C1 segment of cervical spinal cord (tissue), 14 donors: Measurements from ENCODE around the gene OMA1.
"Not testable (repeated sequence)": the region's sequence is repeated elsewhere in the genome, so short reads cannot be mapped to it uniquely, and the experiment has no call there.

Experiments used
- DNase-seq, 14 donors: peaks; one replicate each; lab custom pipeline; 2025; lab: John Stamatoyannopoulos, UW

Gene OMA1

GRCh38 chr1:58573705-58574591, 27.4 kb upstream of the OMA1 start:
- DNase-seq, result no peak

GRCh38 chr1:58573138-58573537, 26.6 kb upstream of the OMA1 start:
- no peak for DNase-seq

- DNase-seq, result no peak
These were observed 26.2 kb upstream of the OMA1 start for GRCh38 chr1:58572690-58573089.

DNA sequence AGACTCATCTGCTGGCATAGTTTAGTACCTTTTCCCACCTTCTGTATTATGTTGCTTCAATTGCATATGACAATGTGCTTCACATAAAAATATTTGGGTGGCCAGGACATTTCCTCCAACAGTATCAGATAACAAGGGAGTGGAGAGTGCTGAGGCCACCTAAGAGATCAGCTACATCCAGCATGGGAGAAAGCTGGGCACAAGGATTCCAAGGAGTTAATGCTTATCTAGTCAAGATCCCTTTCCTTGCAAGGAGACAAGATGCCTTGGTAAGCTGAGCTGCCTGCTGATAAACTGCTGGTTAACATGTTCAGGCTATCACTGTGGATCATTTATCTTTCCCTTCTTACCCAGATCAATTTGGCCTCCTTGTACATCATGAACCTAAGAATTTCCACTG, 25.1 kb upstream of the OMA1 start:
- no peak for DNase-seq

- peak in 3 of 14 donors; percentile 7 to 15 (median 15) for DNase-seq
These were observed 24.3 kb upstream of the OMA1 start for GRCh38 chr1:58570817-58571216.

DNA sequence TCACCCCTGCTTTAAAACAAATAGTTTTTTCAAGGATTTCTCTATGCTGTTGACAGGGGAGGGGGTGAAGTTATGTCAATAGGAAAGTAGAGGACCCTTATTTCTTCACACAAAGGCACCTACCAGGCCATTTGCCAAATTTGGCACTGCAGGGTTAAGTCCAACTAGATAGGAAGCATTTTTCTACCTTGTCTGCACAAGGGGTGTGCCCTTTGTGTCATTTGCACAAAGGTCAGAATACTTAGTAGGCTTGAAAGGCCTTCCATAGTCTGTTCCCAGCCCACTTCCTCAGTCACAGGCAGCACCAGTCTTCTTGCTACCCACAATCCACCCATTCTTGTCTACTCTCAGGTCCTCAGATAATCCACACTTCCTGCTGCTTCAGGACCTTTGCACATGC, 23.6 kb upstream of the OMA1 start:
- DNase-seq, result no peak

DNA sequence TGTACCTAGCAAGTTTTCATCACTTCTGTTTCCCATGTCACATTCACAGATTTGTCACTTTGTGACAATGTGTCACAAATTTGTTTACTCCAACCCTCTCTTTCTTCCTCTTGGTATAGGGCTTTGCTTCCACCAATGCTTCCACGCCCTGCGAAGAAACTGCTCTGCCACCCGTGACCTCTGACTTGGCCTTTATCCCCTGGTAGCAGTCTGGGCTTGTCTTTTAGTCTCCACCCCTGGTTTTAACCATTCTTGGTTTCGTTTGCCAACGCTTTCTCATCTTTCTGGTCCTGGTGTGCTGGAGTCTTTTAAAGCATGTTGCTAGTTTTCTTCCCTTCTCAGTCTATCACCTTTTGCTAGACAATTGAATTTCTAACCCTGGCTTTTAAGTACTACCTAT, 22.4 kb upstream of the OMA1 start:
- no peak for DNase-seq

GRCh38 chr1:58568271-58568860, 21.8 kb upstream of the OMA1 start:
- DNase-seq, result no peak

DNA sequence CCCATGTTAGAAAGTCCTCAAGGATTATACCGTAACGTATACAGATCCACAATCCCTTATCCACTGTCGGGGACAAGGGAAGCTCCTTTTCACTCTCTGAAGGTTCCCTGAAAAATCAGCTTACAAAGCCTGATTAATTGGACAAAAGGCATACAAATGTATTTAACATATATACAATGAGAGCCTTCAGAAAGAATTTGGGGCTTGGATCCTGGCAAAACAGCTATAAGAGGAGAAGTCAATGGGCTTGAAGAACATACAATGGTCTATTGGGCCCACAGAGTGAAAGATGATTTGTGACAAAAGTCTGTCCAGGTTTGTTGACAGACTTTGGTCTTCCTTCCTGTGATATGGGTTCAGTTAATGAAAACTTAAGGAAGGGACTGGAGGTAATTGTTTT, 19.8 kb upstream of the OMA1 start:
- no peak for DNase-seq

GRCh38 chr1:58563715-58564114, 17.2 kb upstream of the OMA1 start:
- DNase-seq, result not testable (repeated sequence)

DNA sequence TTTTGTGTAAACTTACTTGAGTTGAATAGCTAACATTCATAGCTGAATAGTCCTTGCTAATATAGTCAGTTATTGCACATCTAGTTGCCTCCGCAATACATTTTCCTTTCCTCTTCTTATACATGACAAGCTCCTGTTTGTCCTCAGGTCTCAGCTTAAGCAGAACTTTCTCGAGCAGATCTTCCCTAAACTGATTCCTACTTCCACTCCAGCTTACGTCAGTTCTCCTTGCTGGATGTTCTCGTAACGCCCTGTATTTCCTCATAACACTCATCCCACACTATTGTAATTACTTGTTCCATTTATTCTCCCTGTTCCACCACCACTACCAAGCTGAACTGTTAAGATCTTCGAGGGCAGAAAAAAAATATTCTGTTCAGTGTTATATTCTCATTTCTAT, 15.1 kb upstream of the OMA1 start:
- DNase-seq, result no peak

DNA sequence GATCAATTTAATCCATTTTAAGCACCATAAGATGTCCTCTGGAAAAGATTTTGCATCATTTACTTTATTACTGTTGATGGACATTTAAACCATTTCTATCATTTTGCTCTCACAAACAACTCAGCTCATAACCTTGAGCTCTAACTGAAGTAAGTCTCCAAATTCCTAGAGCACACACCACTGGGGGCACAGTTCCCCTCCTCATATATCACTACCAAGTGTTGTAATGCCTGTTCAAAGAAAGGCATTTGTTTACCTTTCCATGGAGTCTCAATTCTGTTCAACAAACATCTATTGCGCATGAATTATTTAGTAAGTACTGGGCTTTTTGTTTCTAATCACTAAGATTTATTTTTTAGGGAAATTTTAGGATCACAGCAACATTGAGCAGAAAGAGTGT, 8.9 kb upstream of the OMA1 start:
- no peak for DNase-seq

DNA sequence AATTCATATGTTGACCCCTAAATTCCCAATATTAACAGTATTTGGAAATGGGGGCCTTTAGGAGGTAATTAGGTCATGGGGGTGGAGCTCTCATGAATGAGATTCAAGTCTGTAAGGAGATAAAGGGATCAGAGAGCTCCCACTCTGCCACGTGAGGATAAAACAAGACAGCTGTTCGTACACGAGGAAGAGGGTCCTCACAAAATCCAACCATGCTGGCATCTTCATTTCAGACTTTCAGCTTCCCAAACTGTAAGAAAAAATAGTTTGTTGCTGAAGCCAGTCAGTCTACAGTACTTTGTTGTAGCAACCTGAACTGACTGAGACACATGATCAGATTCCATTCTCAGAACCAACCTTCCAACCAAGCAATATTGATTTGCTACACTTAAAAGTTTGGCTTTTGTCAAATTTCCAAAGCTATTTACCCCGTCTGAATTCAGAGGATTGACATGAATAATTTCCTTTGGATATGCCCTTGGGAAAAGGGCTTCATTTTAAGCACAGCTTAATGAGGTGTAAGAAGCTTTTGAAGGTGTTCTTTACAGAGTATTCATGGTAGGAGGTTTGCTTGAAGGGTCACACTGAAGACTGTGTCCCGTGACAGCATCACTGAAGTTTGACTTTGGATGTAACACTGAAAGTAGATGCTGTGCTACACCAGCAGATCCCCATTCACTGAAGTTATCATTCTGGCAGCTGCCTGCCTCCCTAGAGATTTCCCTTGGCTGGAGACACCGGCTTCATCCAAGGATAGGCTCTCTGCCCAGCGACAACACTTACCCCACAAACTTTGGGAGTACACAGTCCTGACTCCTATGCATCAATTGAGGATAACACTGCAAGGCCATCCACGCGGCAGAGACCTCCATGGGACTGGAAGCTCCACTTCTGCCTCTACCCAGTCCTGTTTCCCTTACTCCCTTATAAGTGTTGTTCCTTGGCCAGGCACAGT, 4.9 kb upstream of the OMA1 start:
- DNase-seq, result no peak

GRCh38 chr1:58549291-58549690, 2.8 kb upstream of the OMA1 start:
- not testable (repeated sequence) for DNase-seq

GRCh38 chr1:58548371-58548770, 1.8 kb upstream of the OMA1 start:
- DNase-seq, result no peak

- DNase-seq, result peak in 13 of 14 donors; percentile 52 to 91 (median 81)
These were observed 671 bp downstream of the OMA1 start for GRCh38 chr1:58545591-58546519.

- no peak for DNase-seq
These were observed 3.3 kb downstream of the OMA1 start for GRCh38 chr1:58543260-58543659.

DNA sequence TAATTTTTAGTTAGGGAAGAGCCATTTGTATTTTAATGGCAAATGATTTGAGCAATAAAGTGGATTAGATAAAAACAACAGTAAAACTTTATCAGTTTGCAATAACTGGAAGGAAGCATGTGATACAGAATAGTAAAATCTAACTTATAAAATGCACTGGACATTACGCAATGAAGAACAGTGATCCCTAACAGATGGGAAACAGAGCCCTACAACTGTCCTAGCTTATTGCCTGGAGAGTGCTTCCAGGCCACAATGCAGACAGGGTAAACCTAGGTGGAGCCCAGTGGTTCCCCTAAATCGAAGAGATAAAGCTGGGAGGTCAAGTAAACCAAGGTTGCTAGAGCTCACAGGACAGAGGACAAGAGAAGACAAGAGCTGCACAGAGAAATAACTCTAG, 7.0 kb downstream of the OMA1 start:
- DNase-seq, result no peak

DNA sequence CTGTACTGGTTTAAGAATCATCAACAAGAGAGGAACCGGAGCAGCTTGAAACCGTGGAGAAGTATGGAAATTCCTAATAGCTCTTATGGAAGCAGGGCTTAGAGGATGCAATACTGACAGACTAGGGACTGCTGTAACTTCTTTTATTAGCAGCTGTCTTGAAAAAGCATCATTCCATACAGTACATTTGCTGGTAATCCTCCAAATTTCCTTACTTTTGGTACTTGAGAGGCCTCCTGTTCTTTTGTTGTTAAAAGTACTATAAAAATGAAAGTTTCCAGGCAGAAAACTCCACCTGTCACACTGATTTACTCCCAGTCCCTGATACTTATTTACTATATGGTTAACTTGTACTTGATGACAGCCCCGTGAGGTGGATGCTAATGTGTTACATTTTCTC, 7.7 kb downstream of the OMA1 start:
- no peak for DNase-seq

- DNase-seq, result not testable (repeated sequence)
These were observed 14.7 kb downstream of the OMA1 start for GRCh38 chr1:58531842-58532241.

- DNase-seq, result no peak
These were observed 17.2 kb downstream of the OMA1 start for GRCh38 chr1:58529284-58529683.
